ENCODE data around the gene MLLT1. TPM values are rescaled to one million over a fixed set of nuclear protein-coding genes. Genes with fewer than 3 reads are reported as not detected.

MLLT1 gene
- total and polyA plus RNA-seq, 2 of the 8 experiments (the other 6 are each of a cell fraction or from before 2014, with no cell fraction given), result 18.8 to 45.1 TPM

DNA sequence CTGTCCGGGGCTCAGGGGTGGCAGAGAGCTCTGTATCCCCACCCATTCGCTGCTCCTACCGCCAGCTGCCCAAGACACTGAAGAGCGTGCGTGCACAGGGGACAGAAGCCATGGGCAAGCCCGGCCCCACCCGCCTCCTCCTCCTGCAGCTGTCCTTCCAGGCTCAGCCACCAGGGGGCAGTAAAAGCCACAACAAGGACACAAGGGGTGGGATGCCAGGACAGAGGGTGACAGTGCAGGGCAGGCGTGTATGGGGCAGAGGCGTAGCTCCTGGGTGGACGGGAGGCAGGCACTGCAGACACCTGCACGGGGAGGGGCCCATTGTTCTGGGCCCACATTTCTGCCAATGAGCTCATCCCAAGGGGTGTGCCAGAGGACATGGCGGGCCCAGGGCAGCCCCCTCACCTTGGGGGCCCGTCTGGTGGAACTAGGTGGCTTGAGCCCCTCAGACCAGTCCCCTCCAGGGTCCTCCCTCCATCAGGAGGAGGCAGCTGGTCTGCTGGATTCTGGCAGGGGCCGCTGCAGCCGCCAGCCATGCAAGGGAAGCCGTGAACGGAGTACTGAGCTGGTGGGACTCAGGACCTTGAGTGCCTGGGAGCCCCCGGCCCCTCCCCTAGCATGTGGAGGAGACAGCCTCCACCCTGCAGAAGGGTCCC lies 61.2 kb downstream of the MLLT1 start (continued):
- TF ChIP-seq BRCA1 (IDR thresholded peaks at IDR 0.05; ENCODE audit: low read depth, low read length), result no peak
- TF ChIP-seq, protein P1, sequence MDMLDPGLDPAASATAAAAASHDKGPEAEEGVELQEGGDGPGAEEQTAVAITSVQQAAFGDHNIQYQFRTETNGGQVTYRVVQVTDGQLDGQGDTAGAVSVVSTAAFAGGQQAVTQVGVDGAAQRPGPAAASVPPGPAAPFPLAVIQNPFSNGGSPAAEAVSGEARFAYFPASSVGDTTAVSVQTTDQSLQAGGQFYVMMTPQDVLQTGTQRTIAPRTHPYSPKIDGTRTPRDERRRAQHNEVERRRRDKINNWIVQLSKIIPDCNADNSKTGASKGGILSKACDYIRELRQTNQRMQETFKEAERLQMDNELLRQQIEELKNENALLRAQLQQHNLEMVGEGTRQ (IDR thresholded peaks at IDR 0.05; ENCODE audit: low read length), result no peak
- TF ChIP-seq SIN3A (conservative IDR thresholded peaks at IDR 0.05 in 1 of 2, IDR thresholded peaks at IDR 0.05 in 1 of 2; ENCODE audit: low read depth in 1 of 2, low read length in 2 of 2), result 0 out of 4 replicates have a peak, but pooled peaks of 1 of the 2 experiments have one; percentile 42
- no peak for TF ChIP-seq SUZ12 (IDR thresholded peaks at IDR 0.05; ENCODE audit: low read length)
- TF ChIP-seq SP4 (IDR thresholded peaks at IDR 0.05; ENCODE audit: low read length), result no peak
- TF ChIP-seq SAP30 (IDR thresholded peaks at IDR 0.05; ENCODE audit: insufficient read depth, insufficient replicate concordance, low read length), result peak; percentile 29
- TF ChIP-seq TEAD4 (IDR thresholded peaks at IDR 0.05; ENCODE audit: low read depth, low read length), result 0 out of 2 replicates have a peak, but pooled peaks have one; percentile 20
- no peak for TF ChIP-seq ASH2L (IDR thresholded peaks at IDR 0.05; ENCODE audit: low read length)
- TF ChIP-seq EGR1 (IDR thresholded peaks at IDR 0.05; ENCODE audit: borderline replicate concordance, low read depth, low read length), result no peak
- TF ChIP-seq POLR2AphosphoS5 (IDR thresholded peaks at IDR 0.05; ENCODE audit: low read depth, low read length), result peak; percentile 31; the same call in 1 of the 2 replicates
- TF ChIP-seq, protein P2, sequence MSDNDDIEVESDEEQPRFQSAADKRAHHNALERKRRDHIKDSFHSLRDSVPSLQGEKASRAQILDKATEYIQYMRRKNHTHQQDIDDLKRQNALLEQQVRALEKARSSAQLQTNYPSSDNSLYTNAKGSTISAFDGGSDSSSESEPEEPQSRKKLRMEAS (IDR thresholded peaks at IDR 0.05), result peak; percentile 70
- TF ChIP-seq KDM5A (IDR thresholded peaks at IDR 0.05; ENCODE audit: low read length), result no peak
- TF ChIP-seq BCL11A (IDR thresholded peaks at IDR 0.05; ENCODE audit: low read depth in 2 of 2, low read length in 2 of 2), result no peak
- TF ChIP-seq KDM1A (IDR thresholded peaks at IDR 0.05; ENCODE audit: borderline replicate concordance, low read length), result no peak
- TF ChIP-seq TAF1 (IDR thresholded peaks at IDR 0.05; ENCODE audit: low read depth, low read length), result no peak
- no peak for TF ChIP-seq SP2 (IDR thresholded peaks at IDR 0.05; ENCODE audit: low read length)
- no peak for TF ChIP-seq ZNF274 (IDR thresholded peaks at IDR 0.05; ENCODE audit: borderline replicate concordance, extremely low read depth, low read length)
- no peak for TF ChIP-seq NRF1 (IDR thresholded peaks at IDR 0.05; ENCODE audit: low read depth, low read length)
